Keratinocyte (primary cell): ENCODE measurements around the gene TBCB. TPM values are rescaled to one million over a fixed set of nuclear protein-coding genes. Genes with fewer than 3 reads are reported as not detected.

Experiments
- DNase-seq: peaks from one replicate; pipeline ENCODE4 v3.0.0-alpha.2; 2011; ENCODE audit warnings: low read depth, missing footprints, low spot score
- FAIRE-seq: peaks from 2 replicates; lab custom pipeline; 2011; peaks lifted over from hg19 to GRCh38; lab: Jason Lieb, UNC
- H2AFZ ChIP-seq: 2 replicates; pipeline ENCODE4 v1.6.0; 2012; ENCODE audit warnings: low read length, control low read depth, inconsistent platforms; ENCODE audit not compliant: control insufficient read depth
- H3K27ac ChIP-seq: 2 replicates; pipeline ENCODE4 v1.5.1; 2011; ENCODE audit warnings: low read length; ENCODE audit not compliant: control insufficient read depth, insufficient read depth
- H3K27me3 ChIP-seq: 3 replicates; pipeline ENCODE4 v1.6.0; 2011; ENCODE audit warnings: low read length; ENCODE audit not compliant: control insufficient read depth, insufficient read depth; ENCODE audit errors: extremely low read depth
- H3K36me3 ChIP-seq, 2 experiments: 2 replicates in 1 of 2; 3 replicates in 1 of 2; pipeline ENCODE4 v1.5.1; 2011; ENCODE audit warnings: low read length in 2 of 2, mild to moderate bottlenecking in 1 of 2; ENCODE audit not compliant: control insufficient read depth in 2 of 2, insufficient read depth in 2 of 2; ENCODE audit errors: extremely low read depth in 1 of 2
- H3K4me1 ChIP-seq: 3 replicates; pipeline ENCODE4 v1.5.1; 2011; ENCODE audit warnings: low read length; ENCODE audit not compliant: control insufficient read depth, insufficient read depth; ENCODE audit errors: extremely low read depth
- H3K4me2 ChIP-seq: 3 replicates; pipeline ENCODE4 v1.6.0; 2011; ENCODE audit warnings: low read depth, low read length; ENCODE audit not compliant: control insufficient read depth, insufficient read depth; ENCODE audit errors: extremely low read depth
- H3K4me3 ChIP-seq, 3 experiments: fragments of 200-600 bp in 1 of 3; sonication (generic) in 1 of 3; 2 replicates in 2 of 3; 3 replicates in 1 of 3; pipeline ENCODE4 v1.5.1; 2011 to 2016; ENCODE audit warnings: low read length in 3 of 3, mild to moderate bottlenecking in 3 of 3, control low read depth in 2 of 3, inconsistent platforms in 1 of 3, low read depth in 1 of 3, mixed read lengths in 1 of 3, mixed run types in 1 of 3, moderate library complexity in 1 of 3; ENCODE audit not compliant: control insufficient read depth in 2 of 3, insufficient read depth in 2 of 3; ENCODE audit errors: extremely low read depth in 1 of 3
- H3K79me2 ChIP-seq: 2 replicates; pipeline ENCODE4 v1.6.0; 2012; ENCODE audit warnings: low read length; ENCODE audit not compliant: control insufficient read depth, insufficient read depth
- H3K9ac ChIP-seq: 3 replicates; pipeline ENCODE4 v1.6.0; 2011; ENCODE audit warnings: low read length; ENCODE audit not compliant: control insufficient read depth, insufficient read depth; ENCODE audit errors: extremely low read depth
- H3K9me1 ChIP-seq: 3 replicates; pipeline ENCODE4 v1.6.0; 2011; ENCODE audit warnings: low read length; ENCODE audit not compliant: control insufficient read depth, insufficient read depth; ENCODE audit errors: extremely low read depth
- H3K9me3 ChIP-seq: 2 replicates; pipeline ENCODE4 v1.5.1; 2012; ENCODE audit warnings: low read depth, low read length; ENCODE audit not compliant: control insufficient read depth
- H4K20me1 ChIP-seq: 3 replicates; pipeline ENCODE4 v1.6.0; 2011; ENCODE audit warnings: low read length; ENCODE audit not compliant: control insufficient read depth, insufficient read depth; ENCODE audit errors: extremely low read depth
- EZH2 ChIP-seq: IDR thresholded peaks from one replicate; pipeline ENCODE4 v1.6.1; 2012; ENCODE audit warnings: inconsistent platforms, mild to moderate bottlenecking, low read length, moderate library complexity
- dilution Hi-C: fragments of 300-500 bp; cut with MboI; formaldehyde crosslinking; loops from one replicate; pipeline ENCODE4 v1.7.0; 2020; ENCODE audit warnings: low sequenced_read_pairs; ENCODE audit not compliant: extremely low pct_ligation_motif_present
- polyA plus RNA-seq, 5 experiments: library from polyadenylated mRNA; depleted of rRNA in 3 of 5; stranded (reverse) in 3 of 5; stranded (forward) in 1 of 5; unstranded in 1 of 5; fragments of >200 nt; gene quantifications; 1 replicate in 1 of 5; 2 replicates in 3 of 5; 3 replicates in 1 of 5; pipeline versions ENCODE4 v1.2.1 to v1.2.3, GENCODE V29; 2011 to 2012; ENCODE audit warnings: missing spikeins in 2 of 5, low read depth in 1 of 5, low replicate concordance in 1 of 5
- TF ChIP-seq, protein P1 (sequence below), 3 experiments: IDR thresholded peaks in 1 of 3; conservative IDR thresholded peaks in 1 of 3; optimal IDR thresholded peaks in 1 of 3; 2 replicates in 2 of 3; 3 replicates in 1 of 3; pipeline versions ENCODE3 to v1.5.1; 2011; ENCODE audit warnings: low read length in 3 of 3, mild to moderate bottlenecking in 3 of 3, moderate library complexity in 2 of 3, control low read depth in 1 of 3, inconsistent platforms in 1 of 3; ENCODE audit not compliant: insufficient read depth in 2 of 3; ENCODE audit errors: extremely low read depth in 1 of 3

TBCB gene
- polyA plus RNA-seq, 1 donor (not counting 4 experiments of a cell fraction or from before 2014, with no cell fraction given): 183 TPM

DNA sequence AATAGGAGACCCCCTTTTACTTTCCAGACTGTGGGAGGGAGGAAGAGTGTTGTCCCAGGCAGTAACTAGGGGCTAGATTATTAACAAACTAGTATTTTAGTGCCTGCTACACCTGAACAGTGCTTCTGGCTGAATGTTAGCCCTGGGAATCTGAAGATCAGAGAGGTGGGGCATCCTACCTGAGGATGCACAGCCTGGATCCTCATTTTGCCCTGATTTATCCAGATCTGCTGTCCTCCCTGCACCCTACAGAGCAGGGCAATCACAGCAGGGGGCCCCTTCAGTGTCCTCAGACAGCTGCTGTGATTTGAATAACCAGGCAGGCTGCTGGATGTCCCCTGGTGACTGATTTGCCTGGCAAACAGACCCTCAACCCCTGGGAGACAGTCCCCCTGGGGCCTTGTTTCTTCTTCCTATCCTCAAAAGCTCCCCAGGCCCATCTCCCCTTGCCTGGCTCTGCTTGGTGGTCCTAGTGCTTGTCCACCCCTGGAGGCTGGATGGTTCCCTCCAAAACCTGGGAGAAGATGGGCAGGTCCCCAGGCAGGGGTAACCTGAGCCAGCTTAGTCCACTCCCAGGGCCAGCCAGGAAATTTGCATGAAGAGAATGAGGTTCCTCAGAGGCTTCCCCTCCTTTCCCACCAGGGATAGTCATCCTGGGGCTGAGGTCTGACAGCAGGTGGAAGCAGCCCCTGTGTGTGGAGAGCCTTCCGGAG lies 4.6 kb upstream of the TBCB start, which contains the start of gene OVOL3:
TSS of gene OVOL3 (plus strand) at position 657 of the 713 bp plus-strand sequence. CDS start 60 bp downstream, outside the sequence.
- Histone ChIP-seq H2AFZ (no peak within 1 kb of the TSS), H3K4me1 (peaks cover 3% of the 10 kb centered on the region), H3K27ac (no peak within 1 kb of the TSS), H3K79me2 (peaks cover 10% of the 10 kb centered on the region), H3K4me2 (no peak within 1 kb of the TSS), H3K9ac (no peak within 1 kb of the TSS), H3K4me3 (no peak within 1 kb of the TSS), H3K9me1 (no peaks in the 10 kb centered on the region), H3K27me3 (no peaks in the 10 kb centered on the region), H4K20me1 (peaks cover 3% of the 10 kb centered on the region), H3K36me3 (peaks cover 7 to 9% of the 10 kb centered on the region in 2 experiments), H3K9me3 (no peaks in the 10 kb centered on the region)
- FAIRE-seq (no peak), DNase-seq (no peak)
- dilution Hi-C loops: no loop called here
- TF ChIP-seq, protein P1, sequence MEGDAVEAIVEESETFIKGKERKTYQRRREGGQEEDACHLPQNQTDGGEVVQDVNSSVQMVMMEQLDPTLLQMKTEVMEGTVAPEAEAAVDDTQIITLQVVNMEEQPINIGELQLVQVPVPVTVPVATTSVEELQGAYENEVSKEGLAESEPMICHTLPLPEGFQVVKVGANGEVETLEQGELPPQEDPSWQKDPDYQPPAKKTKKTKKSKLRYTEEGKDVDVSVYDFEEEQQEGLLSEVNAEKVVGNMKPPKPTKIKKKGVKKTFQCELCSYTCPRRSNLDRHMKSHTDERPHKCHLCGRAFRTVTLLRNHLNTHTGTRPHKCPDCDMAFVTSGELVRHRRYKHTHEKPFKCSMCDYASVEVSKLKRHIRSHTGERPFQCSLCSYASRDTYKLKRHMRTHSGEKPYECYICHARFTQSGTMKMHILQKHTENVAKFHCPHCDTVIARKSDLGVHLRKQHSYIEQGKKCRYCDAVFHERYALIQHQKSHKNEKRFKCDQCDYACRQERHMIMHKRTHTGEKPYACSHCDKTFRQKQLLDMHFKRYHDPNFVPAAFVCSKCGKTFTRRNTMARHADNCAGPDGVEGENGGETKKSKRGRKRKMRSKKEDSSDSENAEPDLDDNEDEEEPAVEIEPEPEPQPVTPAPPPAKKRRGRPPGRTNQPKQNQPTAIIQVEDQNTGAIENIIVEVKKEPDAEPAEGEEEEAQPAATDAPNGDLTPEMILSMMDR (optimal IDR thresholded peaks at IDR 0.05 in 1 of 3, IDR thresholded peaks at IDR 0.05 in 1 of 3, conservative IDR thresholded peaks at IDR 0.05 in 1 of 3; ENCODE audit: extremely low read depth in 1 of 3, insufficient read depth in 2 of 3, low read length in 3 of 3): no peak
- no peak for TF ChIP-seq EZH2

DNA sequence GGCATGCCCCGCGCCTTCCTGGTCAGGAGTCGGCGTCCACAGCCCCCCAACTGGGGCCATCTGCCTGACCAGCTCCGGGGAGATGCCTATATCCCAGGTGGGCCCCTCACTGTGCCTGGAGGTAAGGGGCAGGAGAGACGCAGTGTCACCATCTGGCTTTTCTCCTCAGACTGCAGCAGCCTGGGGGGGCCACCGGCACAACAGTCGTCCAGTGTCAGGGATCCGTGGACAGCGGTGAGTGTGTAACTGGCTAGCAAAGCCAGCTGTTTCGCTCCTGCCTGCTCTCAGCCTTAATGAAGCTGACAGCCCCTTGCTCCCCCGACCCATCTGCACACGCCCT lies 4.1 kb upstream of the TBCB start:
- no peak overlapping the region for H3K4me3 ChIP-seq
- DNase-seq (no peak), FAIRE-seq (no peak)
- H3K4me2 ChIP-seq: no peak overlapping the region
- H3K9ac ChIP-seq: no peak overlapping the region
- H3K27ac ChIP-seq: no peak overlapping the region
- TF ChIP-seq, protein P1 (optimal IDR thresholded peaks at IDR 0.05 in 1 of 3, IDR thresholded peaks at IDR 0.05 in 1 of 3, conservative IDR thresholded peaks at IDR 0.05 in 1 of 3; ENCODE audit: extremely low read depth in 1 of 3, insufficient read depth in 2 of 3, low read length in 3 of 3): no peak
- TF ChIP-seq EZH2: no peak
- dilution Hi-C loops: no loop called here
- H3K79me2 ChIP-seq: peaks cover 12% of the 10 kb centered on the region
- no peaks in the 10 kb centered on the region for H3K27me3 ChIP-seq
- H3K9me3 ChIP-seq: no peaks in the 10 kb centered on the region
- no peak overlapping the region for H2AFZ ChIP-seq
- H4K20me1 ChIP-seq: peaks cover 3% of the 10 kb centered on the region
- H3K36me3 ChIP-seq: peaks cover 7 to 9% of the 10 kb centered on the region in 2 experiments
- H3K4me1 ChIP-seq: peaks cover 7% of the 10 kb centered on the region
- H3K9me1 ChIP-seq: no peaks in the 10 kb centered on the region
